HEK293 (cell line): Measurements from ENCODE around the gene HEXIM1.

ENCODE experiments used
- GLIS1 ChIP-seq: fragments of 450-650 bp; formaldehyde crosslinking; IDR thresholded peaks from 2 replicates; pipeline ENCODE4 v1.5.1; 2016; ENCODE audit warnings: missing biosample characterization, missing genetic modification characterization
- HOXD13 ChIP-seq: sonication (generic); formaldehyde crosslinking; IDR thresholded peaks from 2 replicates; pipeline ENCODE4 v1.8.0; 2022; ENCODE audit warnings: missing genetic modification reagents, borderline replicate concordance
- KLF1 ChIP-seq: fragments of 450-650 bp; formaldehyde crosslinking; IDR thresholded peaks from 2 replicates; pipeline ENCODE4 v1.5.1; 2016; ENCODE audit warnings: missing biosample characterization, missing genetic modification characterization
- KLF10 ChIP-seq: fragments of 450-650 bp; IDR thresholded peaks from 2 replicates; pipeline ENCODE4 v1.5.1; 2018; ENCODE audit warnings: missing biosample characterization, mild to moderate bottlenecking, missing genetic modification characterization
- REPIN1 ChIP-seq: fragments of 450-650 bp; formaldehyde crosslinking; IDR thresholded peaks from 2 replicates; pipeline ENCODE4 v1.5.1; 2017; ENCODE audit warnings: missing biosample characterization, missing genetic modification characterization, low read depth
- SP7 ChIP-seq: fragments of 450-650 bp; formaldehyde crosslinking; IDR thresholded peaks from 2 replicates; pipeline ENCODE4 v1.5.1; 2016; ENCODE audit warnings: missing biosample characterization, missing genetic modification characterization
- TRIM28 ChIP-seq: IDR thresholded peaks from 2 replicates; pipeline ENCODE4 v1.6.1; 2011; ENCODE audit warnings: low read length, control low read depth, borderline replicate concordance
- ZBTB17 ChIP-seq: fragments of 450-650 bp; formaldehyde crosslinking; IDR thresholded peaks from 2 replicates; pipeline ENCODE4 v1.5.1; 2016; ENCODE audit warnings: missing biosample characterization, missing genetic modification characterization
- ZFP37 ChIP-seq: fragments of 450-650 bp; formaldehyde crosslinking; IDR thresholded peaks from 2 replicates; pipeline ENCODE4 v1.5.1; 2016; ENCODE audit warnings: missing biosample characterization, missing genetic modification characterization
- ZNF114 ChIP-seq: fragments of 450-650 bp; formaldehyde crosslinking; IDR thresholded peaks from 2 replicates; pipeline ENCODE4 v1.5.0; 2017; ENCODE audit warnings: missing biosample characterization, missing genetic modification characterization
- ZNF202 ChIP-seq: fragments of 450-650 bp; formaldehyde crosslinking; IDR thresholded peaks from 2 replicates; pipeline ENCODE4 v1.5.1; 2016; ENCODE audit warnings: missing biosample characterization, missing genetic modification characterization, borderline replicate concordance
- ZNF501 ChIP-seq: fragments of 450-650 bp; formaldehyde crosslinking; IDR thresholded peaks from 2 replicates; pipeline ENCODE4 v1.5.1; 2016; ENCODE audit warnings: missing biosample characterization, missing genetic modification characterization
- ZNF510 ChIP-seq: fragments of 450-650 bp; formaldehyde crosslinking; IDR thresholded peaks from 2 replicates; pipeline ENCODE4 v1.5.1; 2018; ENCODE audit warnings: mild to moderate bottlenecking, missing genetic modification characterization, missing biosample characterization; ENCODE audit not compliant: insufficient replicate concordance
- ZNF610 ChIP-seq: fragments of 450-650 bp; formaldehyde crosslinking; IDR thresholded peaks from 2 replicates; pipeline ENCODE4 v1.5.1; 2016; ENCODE audit warnings: missing biosample characterization, missing genetic modification characterization, borderline replicate concordance
- ZNF626 ChIP-seq: fragments of 450-650 bp; sonication (Bioruptor Pico); formaldehyde crosslinking; IDR thresholded peaks from 2 replicates; pipeline ENCODE4 v1.5.1; 2018; ENCODE audit warnings: missing biosample characterization, missing genetic modification characterization, inconsistent platforms
- ZNF707 ChIP-seq: fragments of 450-650 bp; formaldehyde crosslinking; IDR thresholded peaks from 2 replicates; pipeline ENCODE4 v1.5.1; 2016; ENCODE audit warnings: missing biosample characterization, missing genetic modification characterization
- ZNF776 ChIP-seq: fragments of 450-650 bp; formaldehyde crosslinking; IDR thresholded peaks from 2 replicates; pipeline ENCODE4 v1.5.0; 2017; ENCODE audit warnings: missing biosample characterization, missing genetic modification characterization, borderline replicate concordance
- ZNF792 ChIP-seq: fragments of 450-650 bp; formaldehyde crosslinking; IDR thresholded peaks from 2 replicates; pipeline ENCODE4 v1.5.1; 2016; ENCODE audit warnings: missing biosample characterization, missing genetic modification characterization
- ZXDB ChIP-seq: fragments of 450-650 bp; formaldehyde crosslinking; IDR thresholded peaks from 2 replicates; pipeline ENCODE4 v1.5.1; 2016; ENCODE audit warnings: missing biosample characterization, missing genetic modification characterization
- TF ChIP-seq, protein P1 (sequence below): fragments of 450-650 bp; IDR thresholded peaks from 2 replicates; pipeline ENCODE4 v1.5.1; 2018; ENCODE audit warnings: missing biosample characterization, mild to moderate bottlenecking, missing genetic modification characterization
- TF ChIP-seq, protein P2 (sequence below): fragments of 450-650 bp; formaldehyde crosslinking; IDR thresholded peaks from 2 replicates; pipeline ENCODE4 v1.5.1; 2016; ENCODE audit warnings: missing biosample characterization, missing genetic modification characterization
- TF ChIP-seq, protein P3 (sequence below): fragments of 450-650 bp; formaldehyde crosslinking; IDR thresholded peaks from 2 replicates; pipeline ENCODE4 v1.5.1; 2017; ENCODE audit warnings: missing biosample characterization, missing genetic modification characterization
- TF ChIP-seq, protein P4 (sequence below): fragments of 450-650 bp; formaldehyde crosslinking; IDR thresholded peaks from 2 replicates; pipeline ENCODE4; 2016; ENCODE audit warnings: missing biosample characterization, missing genetic modification characterization
- TF ChIP-seq, protein P5 (sequence below): fragments of 450-650 bp; formaldehyde crosslinking; IDR thresholded peaks from 2 replicates; pipeline ENCODE4 v1.5.1; 2016; ENCODE audit warnings: missing biosample characterization, missing genetic modification characterization
- TF ChIP-seq, protein P6 (sequence below): fragments of 450-650 bp; formaldehyde crosslinking; IDR thresholded peaks from 2 replicates; pipeline ENCODE4 v1.5.1; 2016; ENCODE audit warnings: missing biosample characterization, missing genetic modification characterization
- TF ChIP-seq, protein P7 (sequence below): fragments of 450-650 bp; formaldehyde crosslinking; IDR thresholded peaks from 2 replicates; pipeline ENCODE4 v1.5.1; 2017; ENCODE audit warnings: missing biosample characterization, missing genetic modification characterization

HEXIM1 gene

DNA sequence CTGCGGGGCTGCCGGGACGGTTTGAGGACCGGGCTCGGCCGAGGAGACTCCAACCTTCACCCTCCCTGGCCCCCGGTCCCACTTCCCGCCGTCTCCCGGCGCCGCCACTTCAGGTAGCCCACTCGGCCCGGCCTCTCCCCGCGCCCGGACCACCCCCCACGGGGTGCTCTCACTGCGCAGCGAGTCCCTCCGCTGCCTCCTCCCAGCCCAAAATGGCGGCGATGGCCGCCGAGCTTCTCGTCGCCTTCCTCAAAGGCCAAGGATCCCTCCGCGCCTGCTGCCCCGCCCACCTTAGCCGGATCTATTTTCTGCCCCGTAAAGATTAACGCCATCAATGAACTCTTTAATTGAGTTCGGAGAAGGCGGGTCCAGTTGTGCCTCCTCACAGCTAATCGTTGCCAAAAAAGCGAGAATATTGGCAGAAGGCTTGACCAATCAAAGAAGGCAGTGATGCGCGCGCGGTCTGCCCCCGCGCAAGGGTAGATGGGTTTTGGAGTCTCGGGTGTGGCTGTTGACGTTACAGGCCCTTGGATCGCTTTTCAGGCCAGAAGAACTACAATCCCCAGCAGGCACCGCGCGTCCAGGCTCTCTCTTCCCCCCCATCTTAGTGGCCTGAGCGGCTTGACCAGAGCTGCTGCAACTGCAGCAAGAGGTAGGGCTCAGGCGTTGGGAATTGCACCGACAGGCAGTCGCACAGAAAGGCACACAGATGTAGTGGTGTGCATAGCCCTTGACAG lies 13.2 kb downstream of the HEXIM1 start, which contains the start of gene HEXIM2 (continued):
- TF ChIP-seq, protein P1, sequence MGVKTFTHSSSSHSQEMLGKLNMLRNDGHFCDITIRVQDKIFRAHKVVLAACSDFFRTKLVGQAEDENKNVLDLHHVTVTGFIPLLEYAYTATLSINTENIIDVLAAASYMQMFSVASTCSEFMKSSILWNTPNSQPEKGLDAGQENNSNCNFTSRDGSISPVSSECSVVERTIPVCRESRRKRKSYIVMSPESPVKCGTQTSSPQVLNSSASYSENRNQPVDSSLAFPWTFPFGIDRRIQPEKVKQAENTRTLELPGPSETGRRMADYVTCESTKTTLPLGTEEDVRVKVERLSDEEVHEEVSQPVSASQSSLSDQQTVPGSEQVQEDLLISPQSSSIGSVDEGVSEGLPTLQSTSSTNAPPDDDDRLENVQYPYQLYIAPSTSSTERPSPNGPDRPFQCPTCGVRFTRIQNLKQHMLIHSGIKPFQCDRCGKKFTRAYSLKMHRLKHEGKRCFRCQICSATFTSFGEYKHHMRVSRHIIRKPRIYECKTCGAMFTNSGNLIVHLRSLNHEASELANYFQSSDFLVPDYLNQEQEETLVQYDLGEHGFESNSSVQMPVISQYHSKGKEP: peak; percentile 94
- peak; percentile 97 for TF ChIP-seq ZNF501 (tag by site-specific recombination)
- TF ChIP-seq, protein P2, sequence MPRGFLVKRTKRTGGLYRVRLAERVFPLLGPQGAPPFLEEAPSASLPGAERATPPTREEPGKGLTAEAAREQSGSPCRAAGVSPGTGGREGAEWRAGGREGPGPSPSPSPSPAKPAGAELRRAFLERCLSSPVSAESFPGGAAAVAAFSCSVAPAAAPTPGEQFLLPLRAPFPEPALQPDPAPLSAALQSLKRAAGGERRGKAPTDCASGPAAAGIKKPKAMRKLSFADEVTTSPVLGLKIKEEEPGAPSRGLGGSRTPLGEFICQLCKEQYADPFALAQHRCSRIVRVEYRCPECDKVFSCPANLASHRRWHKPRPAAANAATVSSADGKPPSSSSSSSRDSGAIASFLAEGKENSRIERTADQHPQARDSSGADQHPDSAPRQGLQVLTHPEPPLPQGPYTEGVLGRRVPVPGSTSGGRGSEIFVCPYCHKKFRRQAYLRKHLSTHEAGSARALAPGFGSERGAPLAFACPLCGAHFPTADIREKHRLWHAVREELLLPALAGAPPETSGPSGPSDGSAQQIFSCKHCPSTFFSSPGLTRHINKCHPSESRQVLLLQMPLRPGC: peak; percentile 84; the same call in 1 of the 2 replicates
- TF ChIP-seq, protein P3, sequence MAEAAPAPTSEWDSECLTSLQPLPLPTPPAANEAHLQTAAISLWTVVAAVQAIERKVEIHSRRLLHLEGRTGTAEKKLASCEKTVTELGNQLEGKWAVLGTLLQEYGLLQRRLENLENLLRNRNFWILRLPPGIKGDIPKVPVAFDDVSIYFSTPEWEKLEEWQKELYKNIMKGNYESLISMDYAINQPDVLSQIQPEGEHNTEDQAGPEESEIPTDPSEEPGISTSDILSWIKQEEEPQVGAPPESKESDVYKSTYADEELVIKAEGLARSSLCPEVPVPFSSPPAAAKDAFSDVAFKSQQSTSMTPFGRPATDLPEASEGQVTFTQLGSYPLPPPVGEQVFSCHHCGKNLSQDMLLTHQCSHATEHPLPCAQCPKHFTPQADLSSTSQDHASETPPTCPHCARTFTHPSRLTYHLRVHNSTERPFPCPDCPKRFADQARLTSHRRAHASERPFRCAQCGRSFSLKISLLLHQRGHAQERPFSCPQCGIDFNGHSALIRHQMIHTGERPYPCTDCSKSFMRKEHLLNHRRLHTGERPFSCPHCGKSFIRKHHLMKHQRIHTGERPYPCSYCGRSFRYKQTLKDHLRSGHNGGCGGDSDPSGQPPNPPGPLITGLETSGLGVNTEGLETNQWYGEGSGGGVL (tag by site-specific recombination): no peak; the same call in 1 of the 2 replicates
- TF ChIP-seq, protein P4, sequence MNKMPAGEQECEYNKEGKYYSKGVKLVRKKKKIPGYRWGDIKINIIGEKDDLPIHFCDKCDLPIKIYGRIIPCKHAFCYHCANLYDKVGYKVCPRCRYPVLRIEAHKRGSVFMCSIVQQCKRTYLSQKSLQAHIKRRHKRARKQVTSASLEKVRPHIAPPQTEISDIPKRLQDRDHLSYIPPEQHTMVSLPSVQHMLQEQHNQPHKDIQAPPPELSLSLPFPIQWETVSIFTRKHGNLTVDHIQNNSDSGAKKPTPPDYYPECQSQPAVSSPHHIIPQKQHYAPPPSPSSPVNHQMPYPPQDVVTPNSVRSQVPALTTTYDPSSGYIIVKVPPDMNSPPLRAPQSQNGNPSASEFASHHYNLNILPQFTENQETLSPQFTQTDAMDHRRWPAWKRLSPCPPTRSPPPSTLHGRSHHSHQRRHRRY (tag by site-specific recombination): peak; percentile 74; the same call in 1 of the 2 replicates
- TF ChIP-seq GLIS1 (tag by site-specific recombination): no peak; the same call in 1 of the 2 replicates
- no peak for TF ChIP-seq ZNF114
- peak; percentile 90; the same call in 1 of the 2 replicates for TF ChIP-seq REPIN1 (tag by site-specific recombination)
- TF ChIP-seq KLF1 (tag by site-specific recombination): peak; percentile 64; the same call in 1 of the 2 replicates
- peak; percentile 92 for TF ChIP-seq SP7 (tag by site-specific recombination)
- no peak for TF ChIP-seq ZNF776 (tag by site-specific recombination)
- TF ChIP-seq ZFP37 (tag by site-specific recombination): peak; percentile 98; the same call in 1 of the 2 replicates
- TF ChIP-seq, protein P5, sequence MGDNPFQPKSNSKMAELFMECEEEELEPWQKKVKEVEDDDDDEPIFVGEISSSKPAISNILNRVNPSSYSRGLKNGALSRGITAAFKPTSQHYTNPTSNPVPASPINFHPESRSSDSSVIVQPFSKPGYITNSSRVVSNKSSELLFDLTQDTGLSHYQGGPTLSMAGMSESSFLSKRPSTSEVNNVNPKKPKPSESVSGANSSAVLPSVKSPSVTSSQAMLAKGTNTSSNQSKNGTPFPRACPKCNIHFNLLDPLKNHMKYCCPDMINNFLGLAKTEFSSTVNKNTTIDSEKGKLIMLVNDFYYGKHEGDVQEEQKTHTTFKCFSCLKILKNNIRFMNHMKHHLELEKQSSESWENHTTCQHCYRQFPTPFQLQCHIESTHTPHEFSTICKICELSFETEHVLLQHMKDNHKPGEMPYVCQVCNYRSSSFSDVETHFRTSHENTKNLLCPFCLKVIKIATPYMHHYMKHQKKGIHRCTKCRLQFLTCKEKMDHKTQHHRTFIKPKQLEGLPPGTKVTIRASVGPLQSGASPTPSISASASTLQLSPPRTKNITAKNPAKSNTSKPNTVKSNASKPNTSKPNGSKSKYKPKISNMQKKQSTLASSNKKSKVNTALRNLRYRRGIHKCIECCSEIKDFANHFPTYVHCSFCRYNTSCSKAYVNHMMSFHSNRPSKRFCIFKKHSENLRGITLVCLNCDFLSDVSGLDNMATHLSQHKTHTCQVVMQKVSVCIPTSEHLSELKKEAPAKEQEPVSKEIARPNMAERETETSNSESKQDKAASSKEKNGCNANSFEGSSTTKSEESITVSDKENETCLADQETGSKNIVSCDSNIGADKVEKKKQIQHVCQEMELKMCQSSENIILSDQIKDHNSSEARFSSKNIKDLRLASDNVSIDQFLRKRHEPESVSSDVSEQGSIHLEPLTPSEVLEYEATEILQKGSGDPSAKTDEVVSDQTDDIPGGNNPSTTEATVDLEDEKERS (tag by site-specific recombination): peak; percentile 91
- no peak for TF ChIP-seq ZNF510
- TF ChIP-seq ZNF707 (tag by site-specific recombination): no peak
- TF ChIP-seq ZNF792 (tag by site-specific recombination): peak; percentile 29; the same call in 1 of the 2 replicates
- TF ChIP-seq TRIM28: no peak
- peak; percentile 78 for TF ChIP-seq ZNF610
- TF ChIP-seq ZXDB: peak; percentile 96
- TF ChIP-seq KLF10 (tag by site-specific recombination): peak; percentile 93
- TF ChIP-seq ZBTB17: peak; percentile 96
- TF ChIP-seq, protein P6, sequence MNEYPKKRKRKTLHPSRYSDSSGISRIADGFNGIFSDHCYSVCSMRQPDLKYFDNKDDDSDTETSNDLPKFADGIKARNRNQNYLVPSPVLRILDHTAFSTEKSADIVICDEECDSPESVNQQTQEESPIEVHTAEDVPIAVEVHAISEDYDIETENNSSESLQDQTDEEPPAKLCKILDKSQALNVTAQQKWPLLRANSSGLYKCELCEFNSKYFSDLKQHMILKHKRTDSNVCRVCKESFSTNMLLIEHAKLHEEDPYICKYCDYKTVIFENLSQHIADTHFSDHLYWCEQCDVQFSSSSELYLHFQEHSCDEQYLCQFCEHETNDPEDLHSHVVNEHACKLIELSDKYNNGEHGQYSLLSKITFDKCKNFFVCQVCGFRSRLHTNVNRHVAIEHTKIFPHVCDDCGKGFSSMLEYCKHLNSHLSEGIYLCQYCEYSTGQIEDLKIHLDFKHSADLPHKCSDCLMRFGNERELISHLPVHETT (tag by site-specific recombination): peak; percentile 98
- TF ChIP-seq, protein P7, sequence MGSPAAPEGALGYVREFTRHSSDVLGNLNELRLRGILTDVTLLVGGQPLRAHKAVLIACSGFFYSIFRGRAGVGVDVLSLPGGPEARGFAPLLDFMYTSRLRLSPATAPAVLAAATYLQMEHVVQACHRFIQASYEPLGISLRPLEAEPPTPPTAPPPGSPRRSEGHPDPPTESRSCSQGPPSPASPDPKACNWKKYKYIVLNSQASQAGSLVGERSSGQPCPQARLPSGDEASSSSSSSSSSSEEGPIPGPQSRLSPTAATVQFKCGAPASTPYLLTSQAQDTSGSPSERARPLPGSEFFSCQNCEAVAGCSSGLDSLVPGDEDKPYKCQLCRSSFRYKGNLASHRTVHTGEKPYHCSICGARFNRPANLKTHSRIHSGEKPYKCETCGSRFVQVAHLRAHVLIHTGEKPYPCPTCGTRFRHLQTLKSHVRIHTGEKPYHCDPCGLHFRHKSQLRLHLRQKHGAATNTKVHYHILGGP (tag by site-specific recombination): no peak; the same call in 1 of the 2 replicates
- TF ChIP-seq ZNF202 (tag by site-specific recombination): no peak
- TF ChIP-seq HOXD13 (CRISPR knock-in tag): no peak; the same call in 1 of the 2 replicates
- TF ChIP-seq ZNF626 (tag by site-specific recombination): no peak
